SK-N-SH (cell line): Measurements from ENCODE around the gene DLEC1. TPM values are rescaled to one million over a fixed set of nuclear protein-coding genes. Genes with fewer than 3 reads are reported as not detected.

Source experiments
- CTCF ChIA-PET: fragments of 300-600, 350-600 bp; formaldehyde crosslinking; extraction: SDS; loops from one replicate; lab custom pipeline; 2021; lab: Yijun Ruan, JAX
- POLR2A ChIA-PET: fragments of 350-600 bp; sonication (Branson Sonifier 250); formaldehyde crosslinking; extraction: SDS; loops from one replicate; lab custom pipeline; 2020; ENCODE audit warnings: antibody characterized with exemption, inconsistent platforms; lab: Yijun Ruan, JAX
- DNase-seq: peaks from one replicate; pipeline ENCODE4 v3.0.0; 2012
- H2AFZ ChIP-seq: fragments of 200-600 bp; sonication (generic); 2 replicates; pipeline ENCODE4 v1.8.1; 2016; ENCODE audit warnings: antibody characterized with exemption, mild to moderate bottlenecking, low read depth
- H3F3A ChIP-seq: fragments of 200-600 bp; sonication (generic); replicated peaks from 2 replicates; pipeline ENCODE3; 2016; ENCODE audit warnings: antibody characterized with exemption, mild to moderate bottlenecking; ENCODE audit not compliant: insufficient read depth
- H3K27ac ChIP-seq, 2 experiments: fragments of 200-500 bp in 1 of 2; fragments of 200-600 bp in 1 of 2; sonication (Bioruptor generic) in 1 of 2; sonication (generic), shearing (Covaris generic) in 1 of 2; 2 replicates each; pipeline versions ENCODE4 v1.5.1 to v1.6.1; 2014 to 2016; ENCODE audit warnings: low read depth in 2 of 2, inconsistent platforms in 1 of 2, low read length in 1 of 2, mild to moderate bottlenecking in 1 of 2, mixed read lengths in 1 of 2
- H3K27me3 ChIP-seq: fragments of 200-600 bp; sonication (generic), shearing (Covaris generic); 2 replicates; pipeline ENCODE4 v1.6.1; 2016; ENCODE audit warnings: mixed run types; ENCODE audit not compliant: insufficient read depth
- H3K36me3 ChIP-seq, 2 experiments: fragments of 200-500 bp in 1 of 2; fragments of 200-600 bp in 1 of 2; sonication (Bioruptor generic) in 1 of 2; sonication (generic) in 1 of 2; replicated peaks in 1 of 2; 2 replicates each; pipeline versions ENCODE3 to v1.5.1; 2014 to 2016; ENCODE audit warnings: low read length in 1 of 2, mild to moderate bottlenecking in 1 of 2; ENCODE audit not compliant: insufficient read depth in 2 of 2, control insufficient read depth in 1 of 2
- H3K4me1 ChIP-seq, 2 experiments: fragments of 200-500 bp in 1 of 2; fragments of 200-600 bp in 1 of 2; sonication (Bioruptor generic) in 1 of 2; sonication (generic), shearing (Covaris generic) in 1 of 2; 2 replicates each; pipeline versions ENCODE4 v1.5.1 to v1.6.1; 2014 to 2016; ENCODE audit warnings: low read depth in 1 of 2, low read length in 1 of 2, mixed run types in 1 of 2; ENCODE audit not compliant: insufficient read depth in 2 of 2, control insufficient read depth in 1 of 2
- H3K4me2 ChIP-seq: fragments of 200-600 bp; sonication (generic), shearing (Covaris generic); 2 replicates; pipeline ENCODE4 v1.6.1; 2017; ENCODE audit warnings: mixed run types
- H3K4me3 ChIP-seq, 2 experiments: fragments of 200-500 bp in 1 of 2; fragments of 200-600 bp in 1 of 2; sonication (Bioruptor generic) in 1 of 2; sonication (generic), shearing (Covaris generic) in 1 of 2; 2 replicates each; pipeline versions ENCODE4 v1.5.1 to v1.8.1; 2014 to 2016; ENCODE audit warnings: low read depth in 2 of 2, inconsistent platforms in 1 of 2, low read length in 1 of 2, mild to moderate bottlenecking in 1 of 2, mixed read lengths in 1 of 2, moderate library complexity in 1 of 2
- H3K79me2 ChIP-seq: fragments of 200-600 bp; sonication (generic); 2 replicates; pipeline ENCODE4 v1.8.1; 2017; ENCODE audit warnings: mild to moderate bottlenecking; ENCODE audit not compliant: insufficient read depth
- H3K9ac ChIP-seq: fragments of 200-600 bp; sonication (generic); 2 replicates; pipeline ENCODE4 v1.6.1; 2017; ENCODE audit warnings: mixed run types
- H3K9me2 ChIP-seq: fragments of 200-600 bp; sonication (generic); 2 replicates; pipeline ENCODE4 v1.6.1; 2017; ENCODE audit warnings: mixed run types
- H3K9me3 ChIP-seq: fragments of 200-600 bp; sonication (generic); 2 replicates; pipeline ENCODE4 v1.6.1; 2017; ENCODE audit warnings: mixed run types, mild to moderate bottlenecking, moderate library complexity
- H4K20me1 ChIP-seq: fragments of 200-600 bp; sonication (generic); 2 replicates; pipeline ENCODE4 v1.6.1; 2017; ENCODE audit warnings: mild to moderate bottlenecking, mixed run types; ENCODE audit not compliant: insufficient read depth
- CHD2 ChIP-seq: fragments of 150-350 bp; IDR thresholded peaks from 2 replicates; pipeline ENCODE4 v1.6.1; 2018; ENCODE audit warnings: low read length; ENCODE audit not compliant: partially characterized antibody
- ELF1 ChIP-seq: IDR thresholded peaks from 2 replicates; pipeline ENCODE4 v1.4.0; 2012
- EZH2phosphoT487 ChIP-seq: fragments of 200-600 bp; sonication (generic); IDR thresholded peaks from 2 replicates; pipeline ENCODE4 v1.6.1; 2017; ENCODE audit warnings: low read depth, mixed run types, mild to moderate bottlenecking, antibody characterized with exemption, moderate library complexity, borderline replicate concordance
- FOXJ3 ChIP-seq: sonication (generic); formaldehyde crosslinking; IDR thresholded peaks from 2 replicates; pipeline ENCODE4 v1.5.1; 2020; ENCODE audit warnings: mild to moderate bottlenecking, missing genetic modification reagents
- GABPA ChIP-seq: IDR thresholded peaks from 2 replicates; pipeline ENCODE4 v1.4.0; 2012; ENCODE audit warnings: low read depth, mild to moderate bottlenecking
- JUND ChIP-seq: IDR thresholded peaks from 2 replicates; pipeline ENCODE4 v1.4.0; 2012
- MEF2A ChIP-seq: IDR thresholded peaks from 2 replicates; pipeline ENCODE4 v1.4.0; 2012; ENCODE audit warnings: low read depth, borderline replicate concordance
- MXI1 ChIP-seq: IDR thresholded peaks from 2 replicates; pipeline ENCODE4 v1.6.1; 2012; ENCODE audit warnings: mild to moderate bottlenecking, low read depth, low read length, improper control_type of control experiment
- NRF1 ChIP-seq: IDR thresholded peaks from 2 replicates; pipeline ENCODE4 v1.6.1; 2012; ENCODE audit warnings: low read depth, mild to moderate bottlenecking, low read length
- POLR2AphosphoS5 ChIP-seq: IDR thresholded peaks from 2 replicates; pipeline ENCODE4 v1.6.1; 2012; ENCODE audit warnings: low read depth, low read length
- RCOR1 ChIP-seq: fragments of 150-350 bp; IDR thresholded peaks from 2 replicates; pipeline ENCODE4 v1.6.1; 2017; ENCODE audit warnings: antibody characterized with exemption, low read length
- RFX5 ChIP-seq: IDR thresholded peaks from 2 replicates; pipeline ENCODE4 v1.6.1; 2012; ENCODE audit warnings: mild to moderate bottlenecking, improper control_type of control experiment, low read length
- SMC3 ChIP-seq: IDR thresholded peaks from 2 replicates; pipeline ENCODE4 v1.6.1; 2012; ENCODE audit warnings: low read depth, low read length, improper control_type of control experiment
- TAF1 ChIP-seq: IDR thresholded peaks from 2 replicates; pipeline ENCODE4 v1.6.1; 2012; ENCODE audit warnings: low read depth, mild to moderate bottlenecking, low read length, moderate library complexity, borderline replicate concordance
- TCF12 ChIP-seq: IDR thresholded peaks from 2 replicates; pipeline ENCODE4 v1.4.0; 2012
- YY1 ChIP-seq: IDR thresholded peaks from 2 replicates; pipeline ENCODE4 v1.4.0; 2012; ENCODE audit warnings: low read depth, mild to moderate bottlenecking
- WGBS: methylation state at CpG from one replicate; pipeline ENCODE4 v1.1.6; 2017; ENCODE audit warnings: low lambda C conversion rate; 5-methylcytosine and 5-hydroxymethylcytosine counted together
- polyA plus RNA-seq, 3 experiments: library from polyadenylated mRNA; depleted of rRNA; stranded (reverse); fragments of >200 nt; gene quantifications; 2 replicates each; pipeline ENCODE4 v1.2.3, GENCODE V29; 2012
- TF ChIP-seq, protein P1 (sequence below): fragments of 150-350 bp; IDR thresholded peaks from 2 replicates; pipeline ENCODE4 v1.6.1; 2016; ENCODE audit warnings: mild to moderate bottlenecking, low read depth, low read length
- TF ChIP-seq, protein P2 (sequence below): IDR thresholded peaks from 2 replicates; pipeline ENCODE4 v1.4.0; 2012; ENCODE audit warnings: low read depth, borderline replicate concordance
- TF ChIP-seq, protein P3 (sequence below): IDR thresholded peaks from 2 replicates; pipeline ENCODE4 v1.4.0; 2012; ENCODE audit warnings: low read depth, borderline replicate concordance
- TF ChIP-seq, protein P4 (sequence below): IDR thresholded peaks from 2 replicates; pipeline ENCODE4 v1.6.1; 2012; ENCODE audit warnings: mild to moderate bottlenecking, low read depth, low read length, moderate library complexity
- TF ChIP-seq, protein P5 (sequence below): fragments of 150-350 bp; IDR thresholded peaks from 2 replicates; pipeline ENCODE4 v1.6.1; 2017; ENCODE audit warnings: antibody characterized with exemption, low read length, low read depth, borderline replicate concordance

The DLEC1 gene
- polyA plus RNA-seq, 1 of the 3 experiments (the other 2 are of a cell fraction): 0.02 TPM

DNA sequence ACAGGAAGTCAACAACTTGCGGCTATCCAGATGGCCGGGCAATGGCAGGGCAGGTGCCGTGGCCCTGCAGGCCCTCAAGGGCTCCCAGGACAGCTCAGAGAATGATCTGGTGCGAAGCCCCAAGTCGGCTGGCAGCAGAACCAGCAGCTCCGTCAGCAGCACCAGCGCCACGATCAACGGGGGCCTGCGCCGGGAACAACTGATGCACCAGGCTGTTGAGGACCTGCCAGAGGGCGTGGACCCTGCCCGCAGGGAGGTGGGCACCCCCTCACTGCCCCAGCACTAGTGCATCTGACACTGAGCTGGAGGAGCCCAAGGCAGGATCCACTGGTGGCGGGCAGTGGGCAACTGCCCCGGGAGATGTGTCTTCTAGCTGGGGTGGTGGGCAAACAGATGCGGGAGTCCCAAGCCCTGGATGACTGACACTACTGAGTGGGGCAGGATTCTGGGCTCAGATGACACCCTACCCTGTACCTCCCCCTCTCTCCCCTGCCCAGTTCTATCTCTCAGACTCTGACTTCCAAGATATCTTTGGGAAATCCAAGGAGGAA, 32.5 kb upstream of the DLEC1 start:
- 90% methylated on average over 8 of the region's 16 CpGs for WGBS
- H3K9me3 ChIP-seq: no peaks in the 10 kb centered on the region
- peaks cover 0 to 35% of the 10 kb centered on the region in 2 experiments for H3K36me3 ChIP-seq
- no peaks in the 10 kb centered on the region for H3F3A ChIP-seq
- POLR2A ChIA-PET: no interaction called here
- no peak overlapping the region for H3K4me2 ChIP-seq
- H4K20me1 ChIP-seq: no peaks in the 10 kb centered on the region
- H3K27me3 ChIP-seq: no peaks in the 10 kb centered on the region
- H3K79me2 ChIP-seq: no peaks in the 10 kb centered on the region
- no peak for DNase-seq
- no peaks in the 10 kb centered on the region; a peak in 1 of 4 replicates for H3K4me1 ChIP-seq
- CTCF ChIA-PET: interaction anchor here (1.0 to 1.2 kb wide), 3 partner anchors 9 to 32 kb away, joined by 3 to 4 read pairs (median 3); no protein-coding TSS in a partner anchor
- no peak overlapping the region for H3K27ac ChIP-seq
- no peak overlapping the region for H3K4me3 ChIP-seq
- H3K9ac ChIP-seq: no peak overlapping the region
- H3K9me2 ChIP-seq: no peaks in the 10 kb centered on the region
- no peak overlapping the region for H2AFZ ChIP-seq
- TF ChIP-seq MXI1: no peak
- no peak for TF ChIP-seq POLR2AphosphoS5
- TF ChIP-seq, protein P1, sequence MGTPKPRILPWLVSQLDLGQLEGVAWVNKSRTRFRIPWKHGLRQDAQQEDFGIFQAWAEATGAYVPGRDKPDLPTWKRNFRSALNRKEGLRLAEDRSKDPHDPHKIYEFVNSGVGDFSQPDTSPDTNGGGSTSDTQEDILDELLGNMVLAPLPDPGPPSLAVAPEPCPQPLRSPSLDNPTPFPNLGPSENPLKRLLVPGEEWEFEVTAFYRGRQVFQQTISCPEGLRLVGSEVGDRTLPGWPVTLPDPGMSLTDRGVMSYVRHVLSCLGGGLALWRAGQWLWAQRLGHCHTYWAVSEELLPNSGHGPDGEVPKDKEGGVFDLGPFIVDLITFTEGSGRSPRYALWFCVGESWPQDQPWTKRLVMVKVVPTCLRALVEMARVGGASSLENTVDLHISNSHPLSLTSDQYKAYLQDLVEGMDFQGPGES: no peak
- TF ChIP-seq, protein P2, sequence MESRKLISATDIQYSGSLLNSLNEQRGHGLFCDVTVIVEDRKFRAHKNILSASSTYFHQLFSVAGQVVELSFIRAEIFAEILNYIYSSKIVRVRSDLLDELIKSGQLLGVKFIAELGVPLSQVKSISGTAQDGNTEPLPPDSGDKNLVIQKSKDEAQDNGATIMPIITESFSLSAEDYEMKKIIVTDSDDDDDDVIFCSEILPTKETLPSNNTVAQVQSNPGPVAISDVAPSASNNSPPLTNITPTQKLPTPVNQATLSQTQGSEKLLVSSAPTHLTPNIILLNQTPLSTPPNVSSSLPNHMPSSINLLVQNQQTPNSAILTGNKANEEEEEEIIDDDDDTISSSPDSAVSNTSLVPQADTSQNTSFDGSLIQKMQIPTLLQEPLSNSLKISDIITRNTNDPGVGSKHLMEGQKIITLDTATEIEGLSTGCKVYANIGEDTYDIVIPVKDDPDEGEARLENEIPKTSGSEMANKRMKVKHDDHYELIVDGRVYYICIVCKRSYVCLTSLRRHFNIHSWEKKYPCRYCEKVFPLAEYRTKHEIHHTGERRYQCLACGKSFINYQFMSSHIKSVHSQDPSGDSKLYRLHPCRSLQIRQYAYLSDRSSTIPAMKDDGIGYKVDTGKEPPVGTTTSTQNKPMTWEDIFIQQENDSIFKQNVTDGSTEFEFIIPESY: no peak
- no peak for TF ChIP-seq EZH2phosphoT487
- TF ChIP-seq RCOR1: no peak
- TF ChIP-seq CHD2: no peak
- no peak for TF ChIP-seq YY1
- TF ChIP-seq, protein P3, sequence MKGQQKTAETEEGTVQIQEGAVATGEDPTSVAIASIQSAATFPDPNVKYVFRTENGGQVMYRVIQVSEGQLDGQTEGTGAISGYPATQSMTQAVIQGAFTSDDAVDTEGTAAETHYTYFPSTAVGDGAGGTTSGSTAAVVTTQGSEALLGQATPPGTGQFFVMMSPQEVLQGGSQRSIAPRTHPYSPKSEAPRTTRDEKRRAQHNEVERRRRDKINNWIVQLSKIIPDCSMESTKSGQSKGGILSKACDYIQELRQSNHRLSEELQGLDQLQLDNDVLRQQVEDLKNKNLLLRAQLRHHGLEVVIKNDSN: no peak
- TF ChIP-seq ELF1: no peak
- TF ChIP-seq RFX5: no peak
- TF ChIP-seq FOXJ3: no peak
- no peak for TF ChIP-seq GABPA
- TF ChIP-seq TCF12: no peak
- no peak for TF ChIP-seq JUND

DNA sequence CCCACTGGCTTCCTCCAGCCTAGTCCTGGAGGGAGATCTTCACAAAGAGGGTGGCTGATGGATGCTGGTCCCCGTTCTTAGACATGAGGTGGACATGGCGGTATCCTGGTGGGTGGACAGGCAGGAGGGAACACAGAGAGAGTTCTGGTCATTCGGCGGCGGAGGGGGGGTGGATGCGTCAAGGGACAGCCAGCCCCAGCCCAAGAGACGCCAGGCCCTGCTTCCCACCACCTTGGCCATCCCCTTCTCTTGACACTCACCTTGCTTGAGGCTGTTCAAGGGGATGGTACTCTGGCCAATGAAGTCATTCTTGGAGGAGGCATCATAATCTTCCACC, 31.3 kb upstream of the DLEC1 start:
- H3K4me2 ChIP-seq: no peak overlapping the region
- H3K9me2 ChIP-seq: no peaks in the 10 kb centered on the region
- no peaks in the 10 kb centered on the region for H3K27me3 ChIP-seq
- H4K20me1 ChIP-seq: no peaks in the 10 kb centered on the region
- H3K9me3 ChIP-seq: no peaks in the 10 kb centered on the region
- H3K9ac ChIP-seq: no peak overlapping the region
- H3K4me3 ChIP-seq: no peak overlapping the region
- no peak overlapping the region for H3K27ac ChIP-seq
- 99% methylated on average over 7 of the region's 7 CpGs for WGBS
- H2AFZ ChIP-seq: no peak overlapping the region
- H3F3A ChIP-seq: no peaks in the 10 kb centered on the region
- peaks cover 0 to 32% of the 10 kb centered on the region in 2 experiments for H3K36me3 ChIP-seq
- DNase-seq: no peak
- no peaks in the 10 kb centered on the region; a peak in 1 of 4 replicates for H3K4me1 ChIP-seq
- no peaks in the 10 kb centered on the region for H3K79me2 ChIP-seq
- ChIA-PET CTCF (no interaction called here), POLR2A (no interaction called here)
- no peak for TF ChIP-seq JUND
- TF ChIP-seq, protein P4, sequence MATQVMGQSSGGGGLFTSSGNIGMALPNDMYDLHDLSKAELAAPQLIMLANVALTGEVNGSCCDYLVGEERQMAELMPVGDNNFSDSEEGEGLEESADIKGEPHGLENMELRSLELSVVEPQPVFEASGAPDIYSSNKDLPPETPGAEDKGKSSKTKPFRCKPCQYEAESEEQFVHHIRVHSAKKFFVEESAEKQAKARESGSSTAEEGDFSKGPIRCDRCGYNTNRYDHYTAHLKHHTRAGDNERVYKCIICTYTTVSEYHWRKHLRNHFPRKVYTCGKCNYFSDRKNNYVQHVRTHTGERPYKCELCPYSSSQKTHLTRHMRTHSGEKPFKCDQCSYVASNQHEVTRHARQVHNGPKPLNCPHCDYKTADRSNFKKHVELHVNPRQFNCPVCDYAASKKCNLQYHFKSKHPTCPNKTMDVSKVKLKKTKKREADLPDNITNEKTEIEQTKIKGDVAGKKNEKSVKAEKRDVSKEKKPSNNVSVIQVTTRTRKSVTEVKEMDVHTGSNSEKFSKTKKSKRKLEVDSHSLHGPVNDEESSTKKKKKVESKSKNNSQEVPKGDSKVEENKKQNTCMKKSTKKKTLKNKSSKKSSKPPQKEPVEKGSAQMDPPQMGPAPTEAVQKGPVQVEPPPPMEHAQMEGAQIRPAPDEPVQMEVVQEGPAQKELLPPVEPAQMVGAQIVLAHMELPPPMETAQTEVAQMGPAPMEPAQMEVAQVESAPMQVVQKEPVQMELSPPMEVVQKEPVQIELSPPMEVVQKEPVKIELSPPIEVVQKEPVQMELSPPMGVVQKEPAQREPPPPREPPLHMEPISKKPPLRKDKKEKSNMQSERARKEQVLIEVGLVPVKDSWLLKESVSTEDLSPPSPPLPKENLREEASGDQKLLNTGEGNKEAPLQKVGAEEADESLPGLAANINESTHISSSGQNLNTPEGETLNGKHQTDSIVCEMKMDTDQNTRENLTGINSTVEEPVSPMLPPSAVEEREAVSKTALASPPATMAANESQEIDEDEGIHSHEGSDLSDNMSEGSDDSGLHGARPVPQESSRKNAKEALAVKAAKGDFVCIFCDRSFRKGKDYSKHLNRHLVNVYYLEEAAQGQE: no peak
- no peak for TF ChIP-seq MEF2A
- TF ChIP-seq POLR2AphosphoS5: no peak
- TF ChIP-seq, protein P5, sequence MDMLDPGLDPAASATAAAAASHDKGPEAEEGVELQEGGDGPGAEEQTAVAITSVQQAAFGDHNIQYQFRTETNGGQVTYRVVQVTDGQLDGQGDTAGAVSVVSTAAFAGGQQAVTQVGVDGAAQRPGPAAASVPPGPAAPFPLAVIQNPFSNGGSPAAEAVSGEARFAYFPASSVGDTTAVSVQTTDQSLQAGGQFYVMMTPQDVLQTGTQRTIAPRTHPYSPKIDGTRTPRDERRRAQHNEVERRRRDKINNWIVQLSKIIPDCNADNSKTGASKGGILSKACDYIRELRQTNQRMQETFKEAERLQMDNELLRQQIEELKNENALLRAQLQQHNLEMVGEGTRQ: no peak
- TF ChIP-seq NRF1: no peak
- TF ChIP-seq SMC3: no peak
- TF ChIP-seq TAF1: no peak
